DND-41 (cell line): ENCODE data around the gene RPRM.
"Not testable (repeated sequence)": the region's sequence is repeated elsewhere in the genome, so short reads cannot be mapped to it uniquely, and the experiment has no call there.

Source experiments
- EZH2 ChIP-seq: IDR thresholded peaks from 3 replicates; pipeline ENCODE4 v1.6.1; 2012; ENCODE audit warnings: borderline replicate concordance, low read depth, mild to moderate bottlenecking, moderate library complexity, low read length, inconsistent platforms; ENCODE audit not compliant: severe bottlenecking
- TF ChIP-seq, protein P1 (sequence below): IDR thresholded peaks from 2 replicates; pipeline ENCODE4 v1.5.1; 2012; ENCODE audit warnings: borderline replicate concordance, low read length, moderate library complexity, mild to moderate bottlenecking; ENCODE audit not compliant: poor library complexity, severe bottlenecking; ENCODE audit errors: extremely low read depth

DNA sequence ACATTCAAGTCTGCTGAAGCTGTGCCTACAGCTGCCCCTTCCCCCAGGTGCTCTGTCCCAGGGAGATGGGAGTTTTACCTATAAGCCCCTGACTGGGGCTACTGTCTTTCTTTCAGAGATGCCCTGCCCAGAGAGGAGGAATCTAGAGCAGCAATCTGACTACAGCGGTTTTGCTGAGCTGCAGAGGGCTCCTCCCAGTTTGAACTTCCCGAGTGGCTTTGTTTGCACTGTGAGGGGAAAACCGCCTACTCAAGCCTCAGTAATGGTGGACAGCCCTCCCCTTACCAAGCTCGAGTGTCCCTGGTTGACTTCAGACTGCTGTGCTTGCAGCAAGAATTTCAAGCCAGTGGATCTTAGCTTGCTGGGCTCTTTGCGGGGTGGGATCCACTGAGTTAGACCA, 35.9 kb downstream of the RPRM start:
- TF ChIP-seq, protein P1, sequence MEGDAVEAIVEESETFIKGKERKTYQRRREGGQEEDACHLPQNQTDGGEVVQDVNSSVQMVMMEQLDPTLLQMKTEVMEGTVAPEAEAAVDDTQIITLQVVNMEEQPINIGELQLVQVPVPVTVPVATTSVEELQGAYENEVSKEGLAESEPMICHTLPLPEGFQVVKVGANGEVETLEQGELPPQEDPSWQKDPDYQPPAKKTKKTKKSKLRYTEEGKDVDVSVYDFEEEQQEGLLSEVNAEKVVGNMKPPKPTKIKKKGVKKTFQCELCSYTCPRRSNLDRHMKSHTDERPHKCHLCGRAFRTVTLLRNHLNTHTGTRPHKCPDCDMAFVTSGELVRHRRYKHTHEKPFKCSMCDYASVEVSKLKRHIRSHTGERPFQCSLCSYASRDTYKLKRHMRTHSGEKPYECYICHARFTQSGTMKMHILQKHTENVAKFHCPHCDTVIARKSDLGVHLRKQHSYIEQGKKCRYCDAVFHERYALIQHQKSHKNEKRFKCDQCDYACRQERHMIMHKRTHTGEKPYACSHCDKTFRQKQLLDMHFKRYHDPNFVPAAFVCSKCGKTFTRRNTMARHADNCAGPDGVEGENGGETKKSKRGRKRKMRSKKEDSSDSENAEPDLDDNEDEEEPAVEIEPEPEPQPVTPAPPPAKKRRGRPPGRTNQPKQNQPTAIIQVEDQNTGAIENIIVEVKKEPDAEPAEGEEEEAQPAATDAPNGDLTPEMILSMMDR = not testable (repeated sequence)
- not testable (repeated sequence) for TF ChIP-seq EZH2
